T-cell (primary cell): ENCODE data around the gene PLA2G12B. TPM values are rescaled to one million over a fixed set of nuclear protein-coding genes. Genes with fewer than 3 reads are reported as not detected.
"Not testable (repeated sequence)": the region's sequence is repeated elsewhere in the genome, so short reads cannot be mapped to it uniquely, and the experiment has no call there.

Experiments used
- ATAC-seq, 4 experiments: fragments of 200-7000 bp in 3 of 4; fragments of 150-1000 bp in 1 of 4; cut with Tn5 transposase; replicated peaks in 1 of 4; 1 replicate in 3 of 4; 2 replicates in 1 of 4; pipeline ENCODE4 v1.10.0; 2021; ENCODE audit warnings: moderate library complexity in 3 of 4, mild to moderate bottlenecking in 2 of 4, moderate number of reproducible peaks in 1 of 4
- CTCF ChIA-PET, 2 donors: fragments of 300-600 bp; sonication (Branson Sonifier 250); formaldehyde crosslinking; loops; one replicate each; lab custom pipeline; 2022; ENCODE audit warnings: antibody characterized with exemption in 2 of 2; lab: Charles Lee
- POLR2A ChIA-PET, 2 donors: fragments of 300-600 bp; sonication (Branson Sonifier 250); formaldehyde crosslinking; loops; one replicate each; lab custom pipeline; 2022; ENCODE audit warnings: antibody characterized with exemption in 2 of 2; lab: Charles Lee
- DNase-seq, 35 experiments: peaks; one replicate each; pipeline versions ENCODE4 v3.0.0 to v3.0.0-alpha.2; 2013 to 2023
- H3K27ac ChIP-seq: one replicate; pipeline ENCODE4 v1.5.1; 2013; ENCODE audit warnings: low read length
- H3K27me3 ChIP-seq, 2 experiments: replicated peaks in 1 of 2; 1 replicate in 1 of 2; 2 replicates in 1 of 2; pipeline versions ENCODE4 v1.6.1 to v1.7.0; 2013; ENCODE audit warnings: low read length in 1 of 2, mixed read lengths in 1 of 2; ENCODE audit not compliant: control insufficient read depth in 2 of 2, insufficient read depth in 2 of 2; ENCODE audit errors: extremely low read depth in 1 of 2
- H3K36me3 ChIP-seq, 2 donors: 1 replicate in 1 of 2; 2 replicates in 1 of 2; pipeline versions ENCODE4 v1.6.1 to v1.7.0; 2013; ENCODE audit warnings: low read length in 1 of 2; ENCODE audit not compliant: control insufficient read depth in 2 of 2, insufficient read depth in 1 of 2; ENCODE audit errors: extremely low read depth in 1 of 2
- H3K4me1 ChIP-seq, 2 experiments: 1 replicate in 1 of 2; 2 replicates in 1 of 2; pipeline versions ENCODE4 v1.6.1 to v1.7.0; 2013; ENCODE audit warnings: low read length in 2 of 2, mixed read lengths in 1 of 2; ENCODE audit not compliant: insufficient read depth in 2 of 2, control insufficient read depth in 1 of 2; ENCODE audit errors: extremely low read depth in 1 of 2
- H3K4me3 ChIP-seq, 2 donors: 1 replicate in 1 of 2; 2 replicates in 1 of 2; pipeline versions ENCODE4 v1.5.1 to v1.7.0; 2013; ENCODE audit warnings: mild to moderate bottlenecking in 2 of 2, low read length in 1 of 2, moderate library complexity in 1 of 2; ENCODE audit not compliant: control insufficient read depth in 1 of 2; ENCODE audit errors: extremely low read depth in 1 of 2
- H3K9me3 ChIP-seq: 2 replicates; pipeline ENCODE4 v1.7.0; 2013
- H3K27ac Mint-ChIP-seq, 2 donors: one replicate each; pipeline ENCODE4 v1.8.0; 2020 to 2021; ENCODE audit warnings: mild to moderate bottlenecking in 2 of 2, mixed read lengths in 2 of 2
- H3K27me3 Mint-ChIP-seq, 2 donors: one replicate each; pipeline ENCODE4 v1.8.0; 2021 to 2022; ENCODE audit warnings: mixed read lengths in 2 of 2
- H3K36me3 Mint-ChIP-seq: one replicate; pipeline ENCODE4 v1.8.0; 2021; ENCODE audit warnings: mixed read lengths
- H3K4me1 Mint-ChIP-seq, 3 donors: one replicate each; pipeline ENCODE4 v1.8.0; 2020 to 2022; ENCODE audit warnings: mixed read lengths in 3 of 3, mild to moderate bottlenecking in 1 of 3
- H3K4me3 Mint-ChIP-seq, 3 donors: one replicate each; pipeline ENCODE4 v1.8.0; 2020 to 2022; ENCODE audit warnings: mild to moderate bottlenecking in 3 of 3, mixed read lengths in 3 of 3, moderate library complexity in 3 of 3
- H3K9me3 Mint-ChIP-seq, 3 donors: one replicate each; pipeline ENCODE4 v1.8.0; 2020 to 2022; ENCODE audit warnings: mixed read lengths in 3 of 3
- WGBS: methylation state at CpG from one replicate; pipeline ENCODE4 v1.1.5; 2013; ENCODE audit warnings: missing lambda C conversion rate; ENCODE audit not compliant: insufficient coverage; 5-methylcytosine and 5-hydroxymethylcytosine counted together
- total RNA-seq, 35 experiments: library from RNA in 6 of 35; stranded (reverse) in 6 of 35; fragments of 120-200 nt in 1 of 35; gene quantifications; one replicate each; pipeline versions ENCODE4 v1.2.1 to v1.2.4 and lab custom pipeline; 2013 to 2026

PLA2G12B gene
- total RNA-seq, 5 donors from 2014 or later (not counting 1 experiment from before 2014, with no cell fraction given), result not detected

GRCh38 chr10:72984618-72985017 lies 30.0 kb upstream of the PLA2G12B start:
- not testable (repeated sequence) for H3K9me3 ChIP-seq, H3K4me1 ChIP-seq, H3K4me3 Mint-ChIP-seq, H3K27ac Mint-ChIP-seq, H3K36me3 ChIP-seq, ATAC-seq, H3K4me1 Mint-ChIP-seq, DNase-seq, H3K27ac ChIP-seq, H3K4me3 ChIP-seq
- Mint-ChIP-seq H3K27me3 (peaks cover 5 to 10% of the 10 kb centered on the region in 2 donors), H3K9me3 (peaks cover 8 to 21% (median 18%) of the 10 kb centered on the region in 3 donors), H3K36me3 (peaks cover 24% of the 10 kb centered on the region)
- ChIA-PET POLR2A (interaction anchor here in 1 of 2 donors (0.7 kb wide), 1 partner anchor 605 kb away, joined by 5 read pairs; no protein-coding TSS in a partner anchor), CTCF (interaction anchor here in 1 of 2 donors (0.6 kb wide), 1 partner anchor 9 kb away, joined by 8 read pairs; no protein-coding TSS in a partner anchor)
- peaks cover 0 to 20% of the 10 kb centered on the region in 2 experiments for H3K27me3 ChIP-seq
- WGBS, result 100% methylated on average over 1 of the region's 4 CpGs

- 100% methylated on average over 1 of the region's 2 CpGs for WGBS
- peaks cover 30 to 44% (median 41%) of the 10 kb centered on the region in 3 donors for H3K9me3 Mint-ChIP-seq
- CTCF ChIA-PET, result no interaction called here
Measured at GRCh38 chr10:72981882-72982529, 27.4 kb upstream of the PLA2G12B start.

GRCh38 chr10:72981028-72981881 lies 26.6 kb upstream of the PLA2G12B start:
- H3K4me1 Mint-ChIP-seq, result no peaks in the 10 kb centered on the region
- DNase-seq, result no peak
- Histone ChIP-seq H3K27me3 (peaks cover 0 to 20% of the 10 kb centered on the region in 2 experiments), H3K4me3 (no peak overlapping the region), H3K36me3 (no peaks in the 10 kb centered on the region), H3K4me1 (no peaks in the 10 kb centered on the region), H3K27ac (no peak overlapping the region), H3K9me3 (peaks cover 4% of the 10 kb centered on the region)
- ChIA-PET POLR2A (no interaction called here), CTCF (no interaction called here)
- peaks cover 10 to 20% of the 10 kb centered on the region in 2 donors for H3K27me3 Mint-ChIP-seq
- peaks cover 32 to 48% (median 42%) of the 10 kb centered on the region in 3 donors for H3K9me3 Mint-ChIP-seq
- peaks cover 26% of the 10 kb centered on the region for H3K36me3 Mint-ChIP-seq
- 80% methylated on average over 3 of the region's 4 CpGs for WGBS
- no peak overlapping the region for H3K4me3 Mint-ChIP-seq
- no peak for ATAC-seq
- H3K27ac Mint-ChIP-seq, result no peak overlapping the region

More at GRCh38 chr10:72981882-72982529, 27.4 kb upstream of the PLA2G12B start:
- H3K36me3 ChIP-seq, result no peaks in the 10 kb centered on the region
- ATAC-seq (no peak), DNase-seq (no peak)
- H3K4me3 Mint-ChIP-seq, result no peak overlapping the region
- POLR2A ChIA-PET, result no interaction called here
- peaks cover 4% of the 10 kb centered on the region for H3K9me3 ChIP-seq
- no peaks in the 10 kb centered on the region for H3K4me1 ChIP-seq
- H3K27me3 ChIP-seq, result peaks cover 0 to 20% of the 10 kb centered on the region in 2 experiments
- H3K27ac ChIP-seq, result no peak overlapping the region
- no peaks in the 10 kb centered on the region for H3K4me1 Mint-ChIP-seq
- H3K4me3 ChIP-seq, result no peak overlapping the region
- peaks cover 23% of the 10 kb centered on the region for H3K36me3 Mint-ChIP-seq
- no peak overlapping the region for H3K27ac Mint-ChIP-seq
- peaks cover 10 to 20% of the 10 kb centered on the region in 2 donors for H3K27me3 Mint-ChIP-seq

- H3K36me3 Mint-ChIP-seq, result peaks cover 26% of the 10 kb centered on the region
- Histone ChIP-seq H3K27me3 (peaks cover 0 to 20% of the 10 kb centered on the region in 2 experiments), H3K36me3 (no peaks in the 10 kb centered on the region), H3K9me3 (peaks cover 4% of the 10 kb centered on the region), H3K27ac (no peak overlapping the region), H3K4me1 (no peaks in the 10 kb centered on the region), H3K4me3 (no peak overlapping the region)
- no peak overlapping the region for H3K4me3 Mint-ChIP-seq
- ATAC-seq (no peak), DNase-seq (no peak)
- POLR2A ChIA-PET, result no interaction called here
- no peaks in the 10 kb centered on the region for H3K4me1 Mint-ChIP-seq
- peaks cover 36 to 55% (median 49%) of the 10 kb centered on the region in 3 donors for H3K9me3 Mint-ChIP-seq
- CTCF ChIA-PET, result no interaction called here
- H3K27ac Mint-ChIP-seq, result no peak overlapping the region
- peaks cover 16 to 24% of the 10 kb centered on the region in 2 donors for H3K27me3 Mint-ChIP-seq
- 100% methylated on average over 2 of the region's 2 CpGs for WGBS
Measured at GRCh38 chr10:72980348-72980747, 25.7 kb upstream of the PLA2G12B start.

- peaks cover 26% of the 10 kb centered on the region for H3K36me3 Mint-ChIP-seq
- H3K4me3 Mint-ChIP-seq, result no peak overlapping the region
- H3K27ac Mint-ChIP-seq, result no peak overlapping the region
- no peak for ATAC-seq
- no peaks in the 10 kb centered on the region for H3K36me3 ChIP-seq
- H3K9me3 ChIP-seq, result peaks cover 4% of the 10 kb centered on the region
- ChIA-PET POLR2A (interaction anchor here in 1 of 2 donors (0.7 kb wide), 1 partner anchor 191 kb away, joined by 3 read pairs; no protein-coding TSS in a partner anchor), CTCF (no interaction called here)
- no peaks in the 10 kb centered on the region for H3K4me1 ChIP-seq
- H3K4me1 Mint-ChIP-seq, result no peaks in the 10 kb centered on the region
- H3K27me3 ChIP-seq, result peaks cover 0 to 20% of the 10 kb centered on the region in 2 experiments
- no peak for DNase-seq
- H3K27ac ChIP-seq, result no peak overlapping the region
- H3K27me3 Mint-ChIP-seq, result peaks cover 21 to 25% of the 10 kb centered on the region in 2 donors
- peaks cover 40 to 59% (median 50%) of the 10 kb centered on the region in 3 donors for H3K9me3 Mint-ChIP-seq
- H3K4me3 ChIP-seq, result no peak overlapping the region
Measured at GRCh38 chr10:72979709-72980108, 25.1 kb upstream of the PLA2G12B start.

- no peak overlapping the region for H3K4me3 ChIP-seq
- H3K4me1 ChIP-seq, result no peaks in the 10 kb centered on the region
- H3K36me3 Mint-ChIP-seq, result peaks cover 26% of the 10 kb centered on the region
- no peak overlapping the region for H3K4me3 Mint-ChIP-seq
- H3K27ac ChIP-seq, result no peak overlapping the region
- no peaks in the 10 kb centered on the region for H3K36me3 ChIP-seq
- H3K9me3 ChIP-seq, result peaks cover 4% of the 10 kb centered on the region
- no CpG with 5 or more reads among the region's 1 CpG for WGBS
- no peak for ATAC-seq
- DNase-seq, result no peak
- no peak overlapping the region for H3K27ac Mint-ChIP-seq
- peaks cover 0 to 17% of the 10 kb centered on the region in 2 experiments for H3K27me3 ChIP-seq
- H3K9me3 Mint-ChIP-seq, result peaks cover 39 to 48% (median 42%) of the 10 kb centered on the region in 3 donors
- no peaks in the 10 kb centered on the region for H3K4me1 Mint-ChIP-seq
- ChIA-PET POLR2A (no interaction called here), CTCF (interaction anchor here in 1 of 2 donors (0.6 kb wide), 1 partner anchor 83 kb away, joined by 3 read pairs; the partner anchor contains the start of gene OIT3)
- peaks cover 25 to 30% of the 10 kb centered on the region in 2 donors for H3K27me3 Mint-ChIP-seq
Measured at GRCh38 chr10:72976886-72977285, 22.3 kb upstream of the PLA2G12B start.
